GM12872 (cell line): ENCODE data around the gene PIK3CD.

Experiments used
- TF ChIP-seq, protein P1 (sequence below): IDR thresholded peaks from 3 replicates; pipeline ENCODE4 v1.5.1; 2011; ENCODE audit warnings: low read depth, mild to moderate bottlenecking, low read length, moderate library complexity; ENCODE audit not compliant: insufficient read depth

Gene PIK3CD

DNA sequence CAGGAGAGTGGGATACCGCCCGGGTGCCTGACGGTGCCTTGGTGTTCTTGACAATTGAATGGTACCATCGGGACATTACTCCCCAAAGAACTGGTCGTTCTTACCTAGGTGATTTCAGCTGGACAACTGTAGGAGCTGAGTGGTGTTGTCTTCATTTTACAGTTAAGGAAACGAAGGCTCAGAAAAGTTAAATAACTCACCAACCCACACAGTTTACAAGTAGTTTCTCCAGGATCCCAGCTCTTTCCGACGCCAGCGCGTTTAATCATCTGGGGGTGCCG, 1.6 kb downstream of the PIK3CD start:
- TF ChIP-seq, protein P1, sequence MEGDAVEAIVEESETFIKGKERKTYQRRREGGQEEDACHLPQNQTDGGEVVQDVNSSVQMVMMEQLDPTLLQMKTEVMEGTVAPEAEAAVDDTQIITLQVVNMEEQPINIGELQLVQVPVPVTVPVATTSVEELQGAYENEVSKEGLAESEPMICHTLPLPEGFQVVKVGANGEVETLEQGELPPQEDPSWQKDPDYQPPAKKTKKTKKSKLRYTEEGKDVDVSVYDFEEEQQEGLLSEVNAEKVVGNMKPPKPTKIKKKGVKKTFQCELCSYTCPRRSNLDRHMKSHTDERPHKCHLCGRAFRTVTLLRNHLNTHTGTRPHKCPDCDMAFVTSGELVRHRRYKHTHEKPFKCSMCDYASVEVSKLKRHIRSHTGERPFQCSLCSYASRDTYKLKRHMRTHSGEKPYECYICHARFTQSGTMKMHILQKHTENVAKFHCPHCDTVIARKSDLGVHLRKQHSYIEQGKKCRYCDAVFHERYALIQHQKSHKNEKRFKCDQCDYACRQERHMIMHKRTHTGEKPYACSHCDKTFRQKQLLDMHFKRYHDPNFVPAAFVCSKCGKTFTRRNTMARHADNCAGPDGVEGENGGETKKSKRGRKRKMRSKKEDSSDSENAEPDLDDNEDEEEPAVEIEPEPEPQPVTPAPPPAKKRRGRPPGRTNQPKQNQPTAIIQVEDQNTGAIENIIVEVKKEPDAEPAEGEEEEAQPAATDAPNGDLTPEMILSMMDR: no peak

DNA sequence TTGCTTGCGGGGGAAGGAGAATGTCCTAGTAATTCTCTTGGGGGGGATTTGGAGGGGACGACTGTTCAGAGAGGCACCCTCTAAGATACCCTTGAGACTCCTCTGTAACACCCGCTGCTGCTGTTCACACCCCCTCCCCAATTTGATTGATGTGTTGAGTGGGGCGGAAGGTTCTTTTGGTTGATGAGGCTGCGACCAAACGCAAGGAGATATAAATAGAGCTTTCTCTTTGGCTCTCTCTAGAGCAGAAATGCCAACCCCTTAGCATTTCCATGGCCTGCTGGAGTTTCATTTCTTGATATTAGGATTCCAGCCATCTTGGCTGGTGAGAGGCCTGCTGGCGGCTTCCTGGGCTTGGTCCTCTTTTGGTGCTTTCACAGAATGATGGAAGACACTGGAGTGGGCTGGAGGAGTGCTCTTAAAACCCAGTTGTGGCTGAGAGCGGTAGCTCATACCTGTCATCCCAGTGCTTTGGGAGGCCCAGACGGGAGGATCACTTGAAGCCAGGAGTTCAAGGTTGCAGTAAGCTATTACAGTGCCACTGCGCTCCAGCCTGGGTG, 2.0 kb downstream of the PIK3CD start:
- TF ChIP-seq, protein P1: no peak

DNA sequence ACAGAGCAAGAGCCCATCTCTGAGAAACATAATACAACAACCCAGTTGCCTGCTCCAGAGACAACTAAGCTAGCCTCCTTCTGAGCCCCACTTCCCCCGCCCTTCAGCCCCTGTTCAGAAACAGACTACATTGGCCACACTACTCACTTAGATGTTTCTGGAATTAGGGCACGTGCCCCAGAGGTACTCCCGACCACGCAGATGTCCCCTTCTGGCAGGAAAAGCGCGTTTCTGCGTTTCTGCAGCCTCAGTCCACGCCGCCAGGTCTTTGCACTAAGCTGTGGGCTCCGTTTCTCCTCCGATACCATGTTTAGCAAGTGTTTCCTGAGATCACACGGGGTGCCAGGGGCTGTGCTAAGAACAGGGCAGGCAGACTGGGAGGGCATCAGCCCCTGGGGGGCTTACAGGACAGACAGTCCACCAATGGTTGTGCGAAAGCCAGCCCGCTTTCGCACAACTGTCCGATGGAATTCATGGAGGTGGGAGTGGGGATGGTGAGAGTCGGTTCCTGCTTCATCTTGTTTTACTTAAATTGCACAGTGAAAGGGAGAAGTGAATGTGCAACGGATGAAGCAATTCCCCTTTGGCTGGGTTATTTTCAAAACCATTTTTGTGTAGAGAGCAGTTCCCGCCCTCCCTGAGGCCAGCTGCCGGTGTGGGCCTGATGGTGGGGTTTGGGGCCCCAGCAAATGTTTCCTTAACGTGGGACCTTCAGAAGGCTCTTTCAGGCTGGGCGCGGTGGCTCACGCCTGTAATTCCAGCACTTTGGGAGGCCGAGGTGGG, 2.7 kb downstream of the PIK3CD start:
- TF ChIP-seq, protein P1: no peak

DNA sequence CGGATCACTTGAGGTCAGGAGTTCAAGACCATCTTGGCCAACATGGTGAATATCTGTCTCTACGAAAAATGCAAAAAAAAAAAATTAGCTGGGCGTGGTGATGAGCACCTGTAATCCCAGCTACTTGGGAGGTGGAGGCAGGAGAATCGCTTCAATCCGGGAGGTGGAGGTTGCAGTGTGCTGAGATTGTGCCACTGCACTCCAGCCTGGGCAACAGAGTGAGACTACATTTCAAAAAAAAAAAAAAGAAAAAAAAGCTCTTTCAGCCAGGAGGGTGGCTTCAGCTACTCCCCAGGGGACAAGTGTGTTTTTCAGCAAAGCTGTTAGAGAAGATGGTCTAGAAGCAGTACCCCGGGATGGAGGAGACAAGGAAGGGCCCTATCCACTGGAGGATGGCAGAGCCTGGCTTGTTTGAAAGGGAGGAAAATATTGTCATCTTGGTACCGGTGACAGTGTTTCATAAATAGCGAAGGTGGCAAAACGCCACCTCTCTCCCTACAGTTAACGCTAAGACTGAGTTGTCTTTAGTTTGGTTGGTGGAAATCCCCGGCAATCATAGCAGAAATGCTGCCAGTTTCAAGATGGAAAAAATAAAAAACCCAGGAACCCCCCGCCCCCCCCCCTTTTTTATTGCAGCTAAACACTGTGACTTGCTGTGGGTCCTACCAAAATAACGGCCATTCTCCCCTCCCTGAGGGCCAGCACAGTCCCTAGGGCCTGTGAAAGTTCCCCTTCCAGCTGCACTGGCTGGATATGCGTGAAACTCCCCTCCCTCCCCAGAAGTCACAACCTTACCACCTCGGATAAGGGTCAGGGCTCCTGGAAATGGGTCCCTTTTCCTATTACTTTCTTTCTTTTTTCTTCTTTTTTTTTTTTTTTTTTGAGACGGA, 3.5 kb downstream of the PIK3CD start:
- TF ChIP-seq, protein P1: no peak

DNA sequence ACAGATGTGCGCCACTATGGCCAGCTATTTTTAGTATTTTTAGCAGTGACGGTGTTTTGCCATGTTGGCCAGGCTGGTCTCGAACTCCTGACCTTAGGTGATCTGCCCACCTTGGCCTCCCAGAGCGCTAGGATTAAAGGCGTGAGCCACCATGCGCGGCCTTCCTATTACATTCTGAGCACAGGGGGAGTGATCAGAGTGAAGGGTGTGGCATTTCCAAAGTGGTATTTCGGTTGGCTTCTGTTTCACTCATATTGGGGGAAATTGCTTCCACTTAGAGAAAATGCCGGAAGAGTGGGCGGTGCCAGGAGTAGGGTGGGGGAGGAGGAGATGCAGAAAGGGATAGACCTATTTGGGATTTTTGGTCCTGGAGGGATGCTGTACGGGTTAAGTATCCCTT, 4.3 kb downstream of the PIK3CD start:
- TF ChIP-seq, protein P1: no peak

DNA sequence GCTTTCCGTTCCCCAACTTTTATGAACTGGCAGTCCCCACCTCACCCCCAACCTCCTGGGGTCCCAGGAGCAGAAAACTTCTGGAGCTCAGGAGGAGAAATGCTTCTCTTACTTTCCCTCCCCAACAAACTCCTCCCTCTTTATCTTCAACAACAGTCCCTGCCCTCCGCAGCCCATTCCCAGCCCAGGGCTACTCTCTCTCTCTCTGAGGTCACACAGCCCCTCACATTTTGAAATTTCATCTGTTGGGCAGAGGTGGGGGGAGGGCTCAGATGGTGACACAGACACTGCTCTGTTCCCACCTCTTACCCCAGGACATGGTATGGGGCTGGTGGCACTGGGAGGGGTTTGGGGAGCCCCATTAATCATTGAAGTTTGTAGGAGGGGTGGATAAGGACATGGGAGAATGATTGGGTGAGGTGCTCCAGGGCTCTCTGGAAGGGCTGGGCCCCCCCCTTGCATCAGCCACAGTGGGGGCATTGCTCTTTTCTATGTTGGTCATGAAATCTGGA, 6.0 kb downstream of the PIK3CD start:
- TF ChIP-seq, protein P1: no peak

DNA sequence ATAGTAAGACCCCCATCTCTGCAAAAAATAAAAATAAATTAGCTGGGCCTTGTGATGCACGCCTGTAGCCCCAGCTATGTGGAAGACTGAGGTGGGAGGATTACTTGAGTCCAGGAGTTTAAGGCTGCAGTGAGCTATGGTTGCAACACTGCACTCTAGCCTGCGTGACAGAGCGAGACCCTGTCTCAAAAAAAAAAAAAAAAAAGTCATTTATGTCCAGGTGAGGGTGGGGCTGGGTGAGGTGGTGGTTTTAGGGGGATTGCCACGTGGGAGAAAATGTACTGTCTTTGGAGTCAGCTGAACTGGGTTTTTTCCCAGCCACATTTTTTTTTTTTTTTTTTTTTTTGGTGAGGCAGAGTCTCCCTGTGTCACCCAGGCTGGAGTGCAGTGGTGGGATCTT, 6.7 kb downstream of the PIK3CD start:
- TF ChIP-seq, protein P1: no peak
